WERI-Rb-1 (cell line): ENCODE measurements around the gene DUSP8.

Experiments used
- DNase-seq: peaks from one replicate; pipeline ENCODE4 v3.0.0-alpha.2; 2020
- H3K27ac ChIP-seq: fragments of 250-450 bp; sonication (Bioruptor Pico); 2 replicates; pipeline ENCODE4 v1.5.1; 2020; ENCODE audit warnings: mild to moderate bottlenecking, moderate library complexity
- H3K27me3 ChIP-seq: fragments of 250-450 bp; sonication (Bioruptor Pico); 2 replicates; pipeline ENCODE4 v1.5.1; 2021; ENCODE audit warnings: mild to moderate bottlenecking, low read depth, moderate library complexity; ENCODE audit not compliant: insufficient read depth, severe bottlenecking
- H3K36me3 ChIP-seq: fragments of 250-450 bp; sonication (Bioruptor Pico); 2 replicates; pipeline ENCODE4 v1.5.1; 2020; ENCODE audit warnings: mild to moderate bottlenecking, moderate library complexity
- H3K4me3 ChIP-seq: 2 replicates; pipeline ENCODE4 v1.5.1; 2011; ENCODE audit warnings: low read depth, mild to moderate bottlenecking, control low read depth, low read length
- H3K9me3 ChIP-seq: fragments of 250-450 bp; sonication (Bioruptor Pico); 2 replicates; pipeline ENCODE4 v1.5.1; 2021; ENCODE audit warnings: mild to moderate bottlenecking, moderate library complexity; ENCODE audit not compliant: severe bottlenecking
- CTCF ChIP-seq: IDR thresholded peaks from 2 replicates; pipeline ENCODE4 v1.5.1; 2011; ENCODE audit warnings: low read depth, mild to moderate bottlenecking, control low read depth, inconsistent platforms, low read length

The DUSP8 gene

GRCh38 chr11:1545432-1545831, 26.6 kb downstream of the DUSP8 start:
- H3K27ac ChIP-seq, result no peak overlapping the region
- no peaks in the 10 kb centered on the region for H3K9me3 ChIP-seq
- TF ChIP-seq CTCF, result no peak
- H3K4me3 ChIP-seq, result no peak overlapping the region
- peaks cover 13% of the 10 kb centered on the region for H3K27me3 ChIP-seq
- no peaks in the 10 kb centered on the region for H3K36me3 ChIP-seq
- DNase-seq, result no peak

GRCh38 chr11:1544536-1544935, 27.5 kb downstream of the DUSP8 start:
- no peaks in the 10 kb centered on the region for H3K9me3 ChIP-seq
- no peak overlapping the region for H3K27ac ChIP-seq
- DNase-seq, result no peak
- H3K4me3 ChIP-seq, result no peak overlapping the region
- H3K36me3 ChIP-seq, result no peaks in the 10 kb centered on the region
- peaks cover 13% of the 10 kb centered on the region for H3K27me3 ChIP-seq
- no peak for TF ChIP-seq CTCF

- no peak overlapping the region for H3K4me3 ChIP-seq
- H3K36me3 ChIP-seq, result no peaks in the 10 kb centered on the region
- no peak overlapping the region for H3K27ac ChIP-seq
- TF ChIP-seq CTCF, result no peak
- H3K27me3 ChIP-seq, result peaks cover 13% of the 10 kb centered on the region
- no peaks in the 10 kb centered on the region for H3K9me3 ChIP-seq
- DNase-seq, result no peak
These were observed 28.3 kb downstream of the DUSP8 start for GRCh38 chr11:1543606-1544263.

GRCh38 chr11:1542267-1542666, 29.8 kb downstream of the DUSP8 start:
- peaks cover 8% of the 10 kb centered on the region for H3K27me3 ChIP-seq

GRCh38 chr11:1541474-1542204, 30.4 kb downstream of the DUSP8 start:
- peaks cover 6% of the 10 kb centered on the region for H3K27me3 ChIP-seq
- TF ChIP-seq CTCF, result no peak
- H3K27ac ChIP-seq, result no peak overlapping the region; the same call in 1 of the 2 replicates
- H3K36me3 ChIP-seq, result no peaks in the 10 kb centered on the region
- H3K4me3 ChIP-seq, result no peak overlapping the region
- peak; percentile 77 for DNase-seq
- no peaks in the 10 kb centered on the region for H3K9me3 ChIP-seq

More at GRCh38 chr11:1542267-1542666, 29.8 kb downstream of the DUSP8 start:
- Histone ChIP-seq H3K9me3 (no peaks in the 10 kb centered on the region), H3K36me3 (no peaks in the 10 kb centered on the region), H3K27ac (no peak overlapping the region; the same call in 1 of the 2 replicates), H3K4me3 (no peak overlapping the region)
- TF ChIP-seq CTCF, result no peak
- no peak for DNase-seq

- no peak for TF ChIP-seq CTCF
- H3K36me3 ChIP-seq, result no peaks in the 10 kb centered on the region
- no peak for DNase-seq
- no peaks in the 10 kb centered on the region for H3K9me3 ChIP-seq
- no peak overlapping the region for H3K27ac ChIP-seq
- no peak overlapping the region for H3K4me3 ChIP-seq
- no peaks in the 10 kb centered on the region for H3K27me3 ChIP-seq
These were observed 32.0 kb downstream of the DUSP8 start for GRCh38 chr11:1540074-1540473.
